ENCODE data around the gene KCNRG.

KCNRG gene

DNA sequence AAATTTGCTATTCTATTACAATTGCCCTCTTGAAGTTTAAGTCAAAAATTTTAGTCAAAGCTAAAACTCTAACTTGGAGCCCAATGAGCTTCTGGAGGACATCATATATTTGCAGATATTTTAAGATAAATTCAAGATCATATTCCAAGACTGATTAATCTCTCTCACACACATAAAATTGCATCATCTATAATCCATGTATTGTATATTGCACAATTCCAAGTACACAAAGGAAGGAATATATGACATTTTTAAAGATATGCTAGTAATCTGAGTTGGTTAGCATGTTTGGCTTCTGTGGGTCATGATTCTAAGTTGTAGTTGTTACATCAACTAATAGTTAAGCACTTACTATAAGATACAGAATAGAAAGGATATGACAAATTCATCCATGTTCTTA lies 53.3 kb downstream of the KCNRG start:
- no peak for DNase-seq (ENCODE audit: extremely low spot score)
- POLR2A ChIA-PET, result no interaction called here
- CTCF ChIA-PET, result interaction anchor here (1.1 to 2.9 kb wide), 4 partner anchors 9 to 71 kb away, joined by 4 to 13 read pairs (median 6); partner anchors contain the start of gene TRIM13
- TF ChIP-seq CTCF (IDR thresholded peaks at IDR 0.05; ENCODE audit: control extremely low read depth, extremely low read depth, low read depth, missing control alignments), result no peak

DNA sequence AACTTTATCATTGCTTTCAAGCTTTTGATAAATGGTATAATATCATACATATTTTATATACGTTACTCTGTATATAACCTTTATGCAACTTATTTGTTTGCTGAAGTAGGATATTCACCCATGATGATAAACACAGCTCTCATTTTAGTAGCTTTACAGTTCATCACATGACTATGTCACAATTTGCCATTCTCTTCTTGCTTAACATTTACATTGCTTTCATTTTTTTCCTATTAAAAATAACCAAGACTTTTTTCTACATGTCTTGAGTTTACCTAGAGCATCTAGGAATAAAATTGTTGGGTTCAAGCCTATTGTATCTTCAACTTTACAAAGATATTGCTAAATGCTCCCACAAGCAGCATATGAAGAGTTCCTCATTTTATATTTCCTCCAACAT lies 54.0 kb downstream of the KCNRG start:
- ChIA-PET CTCF (interaction anchor here (1.4 to 2.9 kb wide), 2 partner anchors 16 to 72 kb away, joined by 4 to 13 read pairs; partner anchors contain the start of gene TRIM13), POLR2A (no interaction called here)
- TF ChIP-seq CTCF (IDR thresholded peaks at IDR 0.05; ENCODE audit: control extremely low read depth, extremely low read depth, low read depth, missing control alignments), result no peak
- no peak for DNase-seq (ENCODE audit: extremely low spot score)

GRCh38 chr13:50070186-50070585 lies 54.9 kb downstream of the KCNRG start:
- POLR2A ChIA-PET, result no interaction called here
- CTCF ChIA-PET, result interaction anchor here (1.4 to 2.9 kb wide), 2 partner anchors 15 to 73 kb away, joined by 4 to 13 read pairs; partner anchors contain the start of gene TRIM13
- DNase-seq (ENCODE audit: extremely low spot score), result no peak
- TF ChIP-seq CTCF (IDR thresholded peaks at IDR 0.05; ENCODE audit: control extremely low read depth, extremely low read depth, low read depth, missing control alignments), result no peak
